NCI-H1417 (cell line): Measurements from ENCODE around the gene SLC9C2.
"Not testable (repeated sequence)": the region's sequence is repeated elsewhere in the genome, so short reads cannot be mapped to it uniquely, and the experiment has no call there.

Experiments
- DNase-seq, 3 experiments: peaks; one replicate each; lab custom pipeline; 2025; lab: John Stamatoyannopoulos, UW

SLC9C2 gene

DNA sequence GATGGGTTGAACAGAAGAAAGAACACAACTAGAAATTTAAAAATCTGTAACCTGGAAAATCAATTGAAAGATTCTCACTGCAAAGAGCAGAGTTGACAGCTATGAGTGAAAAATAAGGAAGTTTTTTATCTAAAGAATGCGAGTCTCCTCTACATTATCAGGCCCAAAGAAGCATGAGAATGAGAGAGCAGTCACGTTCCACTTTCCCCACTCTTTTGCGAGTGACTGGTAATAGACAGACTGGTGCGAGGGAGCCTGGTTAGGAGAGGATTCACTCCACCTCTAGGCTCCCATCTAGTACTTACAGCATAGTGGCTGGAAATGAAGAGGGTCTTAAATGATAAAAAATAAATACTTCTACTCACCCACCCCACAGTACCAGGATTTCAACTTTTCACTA lies 73.8 kb downstream of the SLC9C2 start:
- DNase-seq, result no peak

DNA sequence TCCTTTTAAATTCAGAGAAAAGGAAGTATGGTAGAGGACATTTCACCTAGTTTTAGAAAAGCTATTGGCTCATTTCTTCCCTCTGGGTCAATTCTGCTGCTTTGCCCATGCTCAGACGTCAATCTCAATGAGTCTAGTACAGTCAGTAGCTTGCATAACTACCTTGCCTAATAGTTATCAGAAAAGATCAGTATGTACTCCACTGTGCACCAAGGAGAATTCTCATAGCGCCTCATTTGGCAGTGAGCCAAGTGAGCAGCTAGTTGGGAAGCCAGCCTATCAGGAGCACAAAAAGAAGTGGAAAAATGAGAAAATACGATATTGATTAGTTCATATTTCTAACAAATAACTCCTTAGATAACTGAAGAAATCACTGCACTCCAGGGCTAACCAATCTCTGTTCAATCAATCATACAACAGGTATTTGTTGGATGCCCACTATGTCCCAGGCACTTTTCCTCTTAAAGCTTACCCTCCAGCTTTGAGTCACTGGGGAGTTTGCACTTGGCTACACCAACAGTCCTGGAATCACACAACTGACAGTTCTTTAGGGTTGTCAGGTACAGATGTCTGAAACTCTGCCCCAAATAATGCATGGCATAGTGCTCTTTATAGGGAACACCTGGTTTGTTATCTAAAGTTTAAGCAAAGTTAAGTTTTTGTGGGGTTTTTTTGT lies 75.6 kb downstream of the SLC9C2 start:
- peak in 2 of 3 experiments; percentile 27 to 29 for DNase-seq

DNA sequence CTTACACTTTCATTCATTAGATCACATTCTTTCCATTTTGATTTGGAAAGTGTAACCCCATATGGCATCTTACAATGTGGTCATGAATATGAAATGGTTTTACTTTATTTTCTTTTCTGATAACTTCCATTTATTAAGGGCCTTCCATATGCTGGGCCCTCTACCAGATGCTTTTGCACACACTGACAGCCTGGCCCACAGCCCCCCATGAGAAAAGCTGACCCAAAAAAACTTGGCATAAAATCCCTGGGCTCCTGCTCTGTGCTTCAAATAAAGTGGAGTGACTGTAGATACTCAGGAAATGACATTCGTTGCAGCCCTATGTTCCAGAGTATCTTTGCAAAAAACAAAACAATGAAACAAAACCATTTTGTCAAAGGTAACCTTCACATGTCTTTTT lies 76.9 kb downstream of the SLC9C2 start:
- no peak for DNase-seq

GRCh38 chr1:173523329-173523728 lies 79.5 kb downstream of the SLC9C2 start:
- no peak for DNase-seq

DNA sequence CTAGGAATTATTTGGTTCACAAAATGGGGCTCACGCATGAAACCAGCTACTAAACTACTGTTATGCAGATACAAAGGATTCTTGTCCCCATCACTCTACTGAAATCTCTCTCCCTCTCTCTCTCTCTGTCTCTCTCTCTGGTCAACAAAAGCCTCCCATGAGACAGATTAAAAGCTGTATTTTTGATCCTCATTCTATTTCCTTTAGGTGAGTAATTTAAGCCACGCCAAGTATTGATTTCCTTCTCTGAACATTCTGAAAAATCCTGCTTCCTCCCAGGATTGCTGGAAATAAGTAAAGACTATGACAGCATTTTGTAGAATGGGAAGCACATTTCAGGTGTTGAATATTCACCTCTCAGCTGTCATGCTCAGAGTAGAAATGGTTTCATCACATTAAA lies 82.1 kb downstream of the SLC9C2 start:
- no peak for DNase-seq

DNA sequence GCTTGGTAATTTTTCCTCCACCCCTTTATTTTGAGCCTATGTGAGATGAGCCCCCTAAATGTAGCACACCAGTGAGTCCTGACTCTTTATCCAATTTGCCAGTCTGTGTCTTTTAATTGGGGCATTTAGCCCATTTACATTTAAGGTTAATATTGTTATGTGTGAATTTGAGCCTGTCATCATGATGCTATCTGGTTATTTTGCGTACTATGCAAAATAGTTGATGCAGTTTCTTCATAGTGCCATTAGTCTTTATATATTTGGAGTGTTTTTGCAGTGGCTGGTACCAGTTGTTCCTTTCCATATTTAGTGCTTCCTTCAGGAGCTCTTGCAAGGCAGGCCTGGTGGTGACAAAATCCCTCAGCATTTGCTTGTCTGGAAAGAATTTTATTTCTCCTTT lies 88.4 kb downstream of the SLC9C2 start:
- not testable (repeated sequence) for DNase-seq

GRCh38 chr1:173509797-173510196 lies 93.1 kb downstream of the SLC9C2 start:
- DNase-seq, result no peak

DNA sequence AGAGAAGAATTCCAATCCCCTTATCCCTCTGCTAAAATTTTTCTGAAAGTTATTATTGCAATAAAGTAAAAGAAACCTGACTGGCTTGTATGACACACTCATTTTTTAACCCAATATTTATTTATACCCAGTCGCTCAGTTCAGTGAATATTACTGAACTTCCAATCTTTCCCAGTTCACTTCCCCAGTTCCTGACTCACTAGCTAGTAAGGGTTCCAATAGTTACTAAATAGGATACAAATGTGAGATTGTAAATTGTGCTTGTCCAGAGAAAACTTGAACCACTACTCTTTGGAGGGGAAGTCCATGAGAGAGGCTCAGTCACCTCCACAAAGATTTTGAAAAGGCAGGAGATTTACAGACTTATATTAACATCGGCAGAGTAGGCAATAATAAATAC lies 94.3 kb downstream of the SLC9C2 start:
- DNase-seq, result no peak

- no peak for DNase-seq
Measured at GRCh38 chr1:173507847-173508209, 95.0 kb downstream of the SLC9C2 start.

DNA sequence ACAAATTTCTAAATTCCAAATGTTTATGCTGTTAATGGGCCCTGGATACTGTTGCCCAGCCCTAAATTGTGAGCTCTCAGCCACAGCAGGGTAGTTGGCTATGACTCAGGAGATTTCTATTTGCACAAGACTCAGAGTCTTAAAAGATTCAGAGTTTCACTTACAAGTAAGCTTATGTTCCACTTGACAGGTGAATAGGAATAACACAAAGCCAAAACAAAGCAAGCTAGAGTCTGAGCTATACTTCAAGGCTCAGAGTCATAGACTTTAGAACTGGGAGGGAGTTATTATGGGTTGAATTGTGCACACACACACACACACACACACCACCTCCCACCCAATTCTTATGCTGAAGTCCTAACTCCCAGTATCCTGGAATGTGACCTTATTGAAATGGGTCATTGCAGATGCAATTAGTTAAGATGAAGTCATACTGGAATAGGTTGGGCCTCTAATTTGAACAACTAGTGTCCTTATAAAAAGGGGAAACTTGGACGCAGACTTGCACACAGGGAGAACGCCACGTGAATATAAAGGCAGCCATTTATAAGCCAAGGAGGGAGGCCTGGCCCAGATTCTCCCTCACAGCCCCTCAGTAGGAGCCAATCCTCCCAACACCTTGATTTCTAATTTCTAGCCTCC lies 95.5 kb downstream of the SLC9C2 start:
- no peak for DNase-seq

GRCh38 chr1:173506437-173506836 lies 96.4 kb downstream of the SLC9C2 start:
- DNase-seq, result no peak

DNA sequence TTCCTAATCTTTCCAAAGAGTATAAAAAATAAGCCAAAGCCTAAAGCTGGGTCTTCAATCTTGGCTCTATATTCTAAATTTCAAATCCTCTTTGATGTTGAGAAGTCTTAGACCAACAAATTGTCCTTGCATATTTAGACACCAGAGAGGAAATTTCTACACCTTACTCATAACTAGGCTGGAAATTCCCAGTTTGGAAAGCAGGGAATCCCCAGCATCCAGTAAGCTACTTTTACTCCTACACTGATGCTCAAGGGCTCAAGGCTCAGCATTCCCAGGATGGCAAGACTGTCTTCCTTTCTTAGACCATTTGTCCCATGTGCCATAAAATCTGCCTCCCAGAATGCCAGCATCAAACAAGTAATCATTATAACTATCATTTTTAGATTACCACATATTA lies 97.5 kb downstream of the SLC9C2 start:
- DNase-seq, result no peak

DNA sequence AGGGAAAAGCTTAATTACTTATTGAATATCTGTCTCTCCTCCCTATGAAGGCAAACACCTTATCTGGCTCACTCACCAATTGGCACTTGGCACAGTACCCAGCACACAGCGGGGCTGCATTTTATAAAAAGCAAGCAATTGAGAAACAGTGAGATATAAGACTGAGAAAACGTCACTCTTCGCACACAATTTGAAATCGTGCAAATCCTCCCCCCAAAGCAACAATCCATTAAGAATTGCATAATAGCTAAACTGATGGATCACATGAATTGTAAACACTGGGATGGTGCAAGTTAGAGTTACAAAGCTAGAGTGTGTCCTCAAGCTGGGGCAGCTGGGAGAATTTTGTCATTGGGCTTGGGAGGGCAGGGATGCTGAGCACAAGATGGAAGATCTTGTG lies 98.6 kb downstream of the SLC9C2 start:
- DNase-seq, result no peak

DNA sequence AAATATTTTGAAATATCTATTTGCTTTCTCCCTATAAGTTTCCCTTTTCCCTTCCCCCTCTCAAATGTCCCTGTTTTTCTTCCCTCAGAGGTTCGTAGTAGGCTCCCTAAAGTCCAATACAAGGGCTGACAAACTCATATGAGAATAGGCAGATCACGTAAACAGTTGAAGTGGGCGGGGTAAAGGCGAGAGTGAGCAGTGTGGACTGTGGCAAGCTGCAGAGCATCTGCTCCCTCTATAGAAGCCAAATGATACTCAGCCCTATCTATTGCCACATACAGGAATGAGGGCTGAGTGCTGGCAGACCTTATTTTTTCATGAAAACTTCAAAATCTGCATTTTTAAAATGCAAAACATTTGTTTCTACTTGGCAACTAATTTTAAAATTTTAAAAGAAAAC lies 99.5 kb downstream of the SLC9C2 start:
- DNase-seq, result no peak

DNA sequence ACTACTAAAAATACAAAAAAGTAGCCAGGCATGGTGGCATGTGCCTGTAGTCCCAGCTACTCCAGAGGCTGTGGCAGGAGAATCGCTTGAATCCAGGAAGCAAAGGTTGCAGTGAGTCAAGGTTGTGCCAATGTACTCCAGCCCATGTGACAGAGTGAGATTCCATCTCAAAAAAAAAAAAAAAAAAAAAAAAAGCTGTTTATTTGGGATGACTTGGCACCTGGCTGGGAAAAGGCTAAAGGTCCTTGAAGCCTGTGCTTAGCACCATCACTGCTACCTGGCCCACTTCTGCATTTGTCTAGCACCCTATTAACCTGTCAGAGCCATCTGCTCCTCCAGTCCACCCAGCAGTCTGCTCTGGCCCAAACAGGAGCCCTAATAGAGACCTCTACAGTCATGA lies 100.8 kb downstream of the SLC9C2 start:
- DNase-seq, result no peak

DNA sequence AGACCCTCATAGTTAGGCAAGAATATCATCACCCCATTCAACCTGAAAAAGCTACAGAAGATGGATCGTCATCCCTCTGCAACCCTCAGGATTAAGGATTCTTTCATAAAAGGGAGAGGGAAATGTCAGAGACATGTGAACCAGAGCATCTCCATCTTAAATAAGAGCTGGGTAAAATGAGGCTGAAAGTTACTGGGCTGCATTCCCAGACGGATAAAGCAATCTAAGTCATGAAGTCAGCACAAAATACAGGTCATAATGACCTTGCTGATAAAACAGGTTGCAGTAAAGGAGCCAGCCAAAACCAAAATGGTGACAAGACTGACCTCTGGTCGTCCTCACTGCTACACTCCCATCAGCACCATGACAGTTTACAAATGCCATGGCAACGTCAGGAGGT lies 103.1 kb downstream of the SLC9C2 start:
- no peak for DNase-seq

- DNase-seq, result no peak
Measured at GRCh38 chr1:173496757-173497320, 106.0 kb downstream of the SLC9C2 start.

- DNase-seq, result no peak
Measured at GRCh38 chr1:173495609-173496267, 107.1 kb downstream of the SLC9C2 start.

DNA sequence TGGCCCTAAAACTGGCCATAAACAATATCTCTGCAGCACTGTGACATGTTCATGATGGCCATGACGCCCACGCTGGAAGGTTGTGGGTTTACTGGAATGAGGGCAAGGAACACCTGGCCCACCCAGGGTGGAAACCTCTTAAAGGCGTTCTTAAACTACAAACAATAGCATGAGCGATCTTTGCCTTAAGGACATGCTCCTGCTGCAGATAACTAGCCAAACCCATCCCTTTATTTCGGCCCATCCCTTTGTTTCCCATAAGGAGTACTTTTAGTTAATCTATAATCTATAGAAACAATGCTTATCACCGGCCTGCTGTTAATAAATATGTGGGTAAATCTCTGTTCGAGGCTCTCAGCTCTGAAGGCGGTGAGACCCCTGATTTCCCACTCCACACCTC lies 109.7 kb downstream of the SLC9C2 start:
- not testable (repeated sequence) for DNase-seq

DNA sequence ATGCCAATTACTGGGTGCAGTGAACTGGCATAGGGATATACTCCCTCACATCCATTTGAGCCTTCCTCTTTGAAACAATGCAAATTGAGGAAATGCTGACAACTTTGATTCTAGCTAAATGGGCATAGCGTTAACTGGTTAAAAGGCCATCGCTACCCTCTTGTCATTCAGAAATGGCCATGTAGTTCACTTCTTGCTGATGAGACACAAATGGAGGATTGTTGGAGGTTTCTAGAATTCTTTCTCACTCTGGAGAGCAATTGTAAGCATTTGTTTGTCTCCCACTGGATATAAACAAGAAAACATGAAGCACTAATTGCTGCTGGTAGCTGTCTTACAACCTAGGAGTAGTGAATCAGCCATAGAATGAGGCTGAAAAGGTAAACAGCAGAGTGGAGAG lies 111.4 kb downstream of the SLC9C2 start:
- no peak for DNase-seq

- no peak for DNase-seq
Measured at GRCh38 chr1:173489929-173490328, 112.9 kb downstream of the SLC9C2 start.

GRCh38 chr1:173489149-173489600 lies 113.7 kb downstream of the SLC9C2 start:
- DNase-seq, result no peak

- no peak for DNase-seq
Measured at GRCh38 chr1:173488001-173488400, 114.9 kb downstream of the SLC9C2 start.
